HG03064 (cell line): ENCODE measurements around the gene PDLIM3.

Experiments
- ATAC-seq: cut with Tn5 transposase; IDR thresholded peaks from one replicate; pipeline ENCODE4 v1.9.1; 2021; ENCODE audit warnings: low read depth; ENCODE audit not compliant: unreplicated experiment

Gene PDLIM3

DNA sequence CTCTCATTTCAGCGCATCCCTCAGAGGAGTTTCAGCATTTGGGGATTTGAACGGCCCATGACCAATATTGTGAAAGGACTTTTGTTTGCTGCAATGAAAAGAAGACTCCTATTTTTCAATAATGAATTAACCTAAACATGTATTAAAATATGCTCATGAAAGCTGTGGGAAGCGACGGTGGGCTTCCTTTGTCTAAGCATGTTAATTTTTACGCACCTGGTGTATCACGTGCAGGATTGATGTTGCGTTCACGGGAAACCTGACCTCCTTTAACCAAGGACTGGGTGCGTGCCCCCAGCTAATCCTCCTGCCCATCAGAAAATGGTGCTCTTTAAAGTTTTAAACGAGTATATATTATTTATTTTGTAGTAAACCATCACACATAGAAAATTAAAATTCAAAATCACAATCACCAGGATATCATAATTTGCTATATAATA is 63.2 kb downstream of the PDLIM3 start:
- no peak for ATAC-seq

DNA sequence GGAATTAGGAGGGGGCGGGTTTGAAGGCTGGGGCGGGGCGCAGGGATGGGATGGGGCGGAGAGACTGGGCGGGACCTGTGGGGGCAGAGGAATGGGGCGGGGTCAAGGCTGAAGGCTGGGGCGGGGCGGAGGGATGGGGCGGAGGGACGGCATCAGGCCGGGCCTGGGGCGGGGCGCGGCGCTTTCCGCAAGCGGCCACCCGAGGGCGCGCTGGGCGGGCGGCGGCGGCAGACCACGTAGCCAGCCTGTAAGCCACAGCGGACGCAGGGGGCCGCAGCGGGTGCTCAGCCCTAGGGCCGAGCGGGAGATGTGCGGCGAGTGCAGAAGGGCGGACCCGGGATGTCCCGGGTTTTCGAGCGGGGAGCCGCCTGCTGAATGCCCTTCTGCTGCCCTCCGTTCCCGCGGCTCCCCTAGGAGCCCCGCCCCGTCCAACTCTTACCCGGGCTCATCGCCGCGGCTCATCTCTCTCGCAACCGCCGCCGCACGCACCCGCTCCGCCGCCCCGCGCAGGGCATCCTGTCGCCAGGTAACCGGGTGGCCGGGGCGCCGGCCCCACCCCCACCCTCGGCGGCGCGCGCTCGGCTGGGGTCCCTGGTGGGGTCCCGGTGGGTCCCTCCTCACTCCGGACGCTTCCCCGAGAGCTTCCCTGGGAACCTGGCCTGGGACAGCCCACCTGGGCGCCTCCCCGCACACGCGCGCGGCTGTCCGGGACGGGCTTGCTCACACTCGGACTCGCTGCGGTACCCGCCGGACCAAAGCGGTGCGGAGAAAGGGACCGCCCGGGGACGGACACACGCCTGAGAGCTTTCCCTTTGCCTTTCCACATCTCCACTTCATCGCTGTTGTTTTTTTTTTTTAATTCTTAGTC is 63.8 kb downstream of the PDLIM3 start, which contains the start of gene CCDC110:
Gene CCDC110, minus strand, starts transcription at position 499 of the 868 bp plus-strand sequence. Its CDS starts 50 bp downstream, at position 449.
- peak; percentile 94 for ATAC-seq

DNA sequence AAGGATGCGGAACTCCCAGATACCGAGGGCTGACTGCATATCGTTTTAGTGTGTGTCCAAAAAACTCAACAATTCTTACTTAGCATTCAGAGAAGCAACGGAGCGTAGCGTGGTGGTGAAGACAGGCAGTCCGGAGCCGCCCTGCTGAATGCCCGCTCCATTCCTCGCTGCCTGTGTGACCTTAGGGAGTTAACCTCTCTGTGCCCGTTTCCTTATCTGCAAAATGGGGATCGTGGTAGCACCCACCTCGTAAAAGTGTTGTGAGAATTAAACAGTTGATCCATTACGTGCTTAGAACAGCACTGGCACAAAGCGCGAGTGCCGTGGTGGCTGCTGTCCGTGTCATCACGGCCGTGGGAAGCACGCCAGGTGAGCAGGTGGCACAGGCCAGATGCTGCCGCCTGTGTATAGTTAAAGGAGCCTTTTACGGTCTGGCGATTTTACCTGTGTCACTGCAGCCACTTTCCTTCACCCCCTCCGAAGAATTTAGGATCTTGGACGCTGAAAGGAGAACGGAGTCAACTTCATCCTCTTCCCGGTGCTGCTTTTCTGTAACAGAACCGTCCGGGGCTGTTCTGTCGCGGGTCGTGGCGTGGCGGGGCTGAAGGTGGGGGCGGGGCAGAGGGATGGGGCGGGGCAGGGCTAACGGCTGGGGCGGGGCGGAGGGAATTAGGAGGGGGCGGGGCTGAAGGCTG is 64.7 kb downstream of the PDLIM3 start:
- ATAC-seq, result peak; percentile 2

DNA sequence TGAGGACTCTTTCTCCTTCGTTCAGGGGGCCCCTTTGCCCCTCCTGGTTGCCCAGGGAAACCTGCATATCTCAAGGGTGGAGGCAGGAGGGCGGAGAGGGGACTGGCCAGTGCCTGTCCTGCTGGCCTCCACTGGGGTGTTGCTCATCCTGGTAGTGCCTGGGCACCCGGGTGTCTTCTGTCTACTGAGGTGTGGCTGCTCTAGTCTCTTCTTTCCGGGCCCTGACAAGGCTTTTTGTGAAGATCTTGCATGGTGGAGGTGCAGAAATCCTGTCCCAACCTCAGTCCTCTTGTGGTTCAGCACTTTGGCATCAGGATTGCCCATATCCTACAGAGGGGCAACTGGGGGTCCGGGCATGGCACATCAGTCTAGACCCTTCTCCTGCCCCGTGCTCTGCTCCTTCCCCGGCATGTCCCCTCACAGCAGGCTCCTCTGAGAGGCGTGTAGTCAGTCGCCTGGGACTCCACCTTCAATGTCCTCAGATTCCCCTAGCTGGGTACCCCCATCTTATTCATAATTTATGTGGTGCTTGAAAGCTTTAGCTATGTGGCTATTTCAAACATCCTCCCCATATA is 65.6 kb downstream of the PDLIM3 start:
- no peak for ATAC-seq

DNA sequence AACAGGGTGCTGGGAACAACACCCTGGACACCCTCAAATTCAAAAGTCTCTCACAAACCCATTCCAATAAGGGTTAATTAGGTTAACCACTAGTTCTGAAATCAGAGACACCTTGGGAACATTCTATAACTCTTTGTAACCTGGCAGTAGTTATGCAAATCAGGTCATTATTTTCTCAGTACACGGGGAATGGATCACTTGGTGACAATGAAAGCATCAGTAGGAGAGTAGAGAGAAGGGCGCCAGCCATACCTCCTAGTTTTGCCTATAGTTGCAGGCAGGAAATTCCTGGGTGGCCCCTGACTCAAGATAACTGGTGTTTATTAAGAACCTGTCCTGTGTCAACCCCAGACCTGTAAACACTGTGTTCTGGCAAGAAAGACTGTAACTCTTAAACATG is 66.3 kb downstream of the PDLIM3 start:
- no peak for ATAC-seq

DNA sequence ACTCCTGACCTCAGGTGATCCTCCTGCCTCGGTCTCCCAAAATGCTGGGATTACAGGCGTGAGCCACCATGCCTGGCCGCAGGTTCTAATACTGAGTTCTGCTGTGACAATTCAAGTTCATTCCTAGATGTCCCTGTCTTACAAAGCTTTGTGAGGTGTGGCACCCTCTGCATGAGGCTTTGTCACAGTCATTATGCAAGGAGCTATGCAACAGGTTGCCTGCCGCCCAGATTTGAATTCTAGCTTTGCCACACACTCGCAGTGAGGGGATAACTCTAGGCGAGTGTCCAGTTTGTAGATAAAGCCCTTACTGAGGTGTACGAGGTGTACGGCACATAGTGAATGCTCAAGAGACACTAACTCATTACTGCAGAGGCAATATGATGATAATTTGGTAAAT is 67.3 kb downstream of the PDLIM3 start:
- no peak for ATAC-seq

DNA sequence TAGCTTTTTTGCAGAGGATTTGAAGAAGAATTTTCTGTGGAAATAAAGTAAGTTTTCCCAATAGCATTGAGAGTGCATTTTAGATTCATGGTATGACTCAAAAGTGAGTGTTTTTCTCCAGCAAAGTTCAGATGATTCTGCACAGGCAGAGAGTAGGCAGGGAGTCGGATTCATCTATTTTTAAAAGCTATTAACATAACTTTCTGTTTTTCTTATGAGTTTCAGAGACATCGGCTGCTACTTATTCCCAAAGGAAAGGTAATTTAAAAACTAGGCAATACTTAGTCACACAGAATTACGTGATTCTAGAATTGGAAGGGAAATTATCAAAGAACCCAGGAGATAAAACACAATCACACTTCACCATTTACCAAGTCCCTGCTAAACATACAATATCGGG is 68.2 kb downstream of the PDLIM3 start:
- ATAC-seq, result no peak

DNA sequence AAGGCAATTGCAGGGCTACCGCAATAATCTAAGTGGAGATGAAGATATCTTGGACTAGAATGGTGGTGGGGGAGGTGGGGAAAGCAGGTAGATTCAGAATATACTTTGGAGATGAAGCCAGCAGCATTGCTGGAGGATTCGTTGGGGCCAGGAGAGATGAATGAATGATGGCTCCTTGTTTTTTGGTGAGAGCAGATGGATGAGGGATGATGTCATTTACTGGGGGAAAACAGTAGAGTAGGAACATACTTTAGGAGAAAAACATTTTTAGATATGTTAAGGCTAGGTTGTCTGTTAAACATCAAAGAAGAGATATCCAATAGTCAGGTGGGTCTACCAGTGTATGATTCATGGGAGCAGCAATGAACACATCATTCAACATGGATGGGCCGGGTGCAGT is 69.6 kb downstream of the PDLIM3 start:
- no peak for ATAC-seq

DNA sequence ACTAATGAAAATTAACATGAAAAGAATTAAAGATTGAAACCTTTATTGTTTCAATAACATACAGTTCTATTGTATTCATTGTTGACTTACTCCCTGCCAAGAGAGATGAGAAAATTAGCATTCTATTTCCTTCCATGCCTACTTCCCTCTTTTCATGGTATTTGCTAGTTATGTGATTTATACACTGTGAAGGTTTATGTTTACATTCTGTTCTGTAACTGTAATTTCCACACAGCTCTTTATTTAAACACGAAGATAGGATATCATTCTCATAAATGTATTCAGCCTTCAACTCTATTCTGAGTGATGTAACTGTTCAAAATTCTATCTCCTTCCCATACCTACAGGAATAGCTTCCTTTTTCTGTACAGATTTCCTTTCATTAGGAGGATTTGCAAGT is 70.4 kb downstream of the PDLIM3 start:
- ATAC-seq, result no peak

DNA sequence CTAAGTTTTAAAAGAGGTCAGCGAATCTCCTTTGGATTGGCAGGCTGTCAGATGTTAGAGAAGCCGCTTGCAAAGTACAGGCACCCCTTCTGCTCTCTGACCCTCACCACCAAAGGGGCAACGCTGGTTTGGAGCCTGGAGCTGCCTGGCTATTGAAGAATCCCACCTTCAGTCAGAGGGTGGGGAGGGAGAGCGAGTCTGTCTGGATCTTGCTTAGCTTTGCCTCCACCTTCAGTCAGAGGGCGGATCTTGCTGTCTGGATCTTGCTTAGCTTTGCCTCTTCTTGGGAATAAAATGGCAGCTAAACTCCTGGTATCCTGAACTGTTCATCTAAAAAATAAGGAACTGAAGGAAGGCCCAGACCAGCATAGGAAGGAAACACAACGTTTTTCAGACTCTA is 71.1 kb downstream of the PDLIM3 start:
- no peak for ATAC-seq

DNA sequence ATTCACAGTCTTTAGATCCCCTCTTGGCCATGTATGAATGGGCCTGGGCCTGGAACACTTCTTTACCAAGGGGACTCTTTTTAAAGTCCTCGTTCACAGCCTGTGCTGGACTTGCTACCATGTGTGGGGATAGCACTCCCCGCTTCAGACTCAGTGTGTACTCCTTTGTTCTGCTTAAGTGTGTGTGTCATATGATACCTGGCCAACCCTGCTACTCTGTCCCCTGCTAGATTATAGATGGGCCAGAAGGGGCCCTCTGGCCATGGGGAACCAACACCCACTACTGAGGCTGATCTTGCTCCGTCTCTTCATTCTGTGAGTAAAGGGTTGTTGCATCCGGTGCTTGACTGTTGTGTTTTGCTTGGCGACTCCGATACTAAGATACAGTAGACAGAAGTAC is 71.8 kb downstream of the PDLIM3 start:
- ATAC-seq, result no peak

DNA sequence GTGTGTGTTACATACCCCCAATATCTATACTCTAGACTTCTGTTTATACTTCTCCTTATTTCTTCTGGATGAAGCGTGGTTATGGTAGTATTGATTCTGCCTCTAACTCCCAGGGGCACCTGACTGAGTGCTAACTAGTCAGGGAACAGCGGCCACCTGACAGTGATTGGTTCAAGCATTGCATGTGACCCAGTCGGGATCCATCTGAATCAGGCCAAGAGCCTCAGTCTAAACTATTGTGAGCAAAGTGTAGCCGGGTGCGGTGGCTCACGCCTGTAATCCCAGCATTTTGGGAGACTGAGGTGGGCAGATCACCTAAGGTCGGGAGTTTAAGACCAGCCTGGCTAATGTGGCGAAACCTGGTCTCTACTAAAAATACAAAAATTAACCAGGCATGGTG is 73.7 kb downstream of the PDLIM3 start:
- ATAC-seq, result no peak

DNA sequence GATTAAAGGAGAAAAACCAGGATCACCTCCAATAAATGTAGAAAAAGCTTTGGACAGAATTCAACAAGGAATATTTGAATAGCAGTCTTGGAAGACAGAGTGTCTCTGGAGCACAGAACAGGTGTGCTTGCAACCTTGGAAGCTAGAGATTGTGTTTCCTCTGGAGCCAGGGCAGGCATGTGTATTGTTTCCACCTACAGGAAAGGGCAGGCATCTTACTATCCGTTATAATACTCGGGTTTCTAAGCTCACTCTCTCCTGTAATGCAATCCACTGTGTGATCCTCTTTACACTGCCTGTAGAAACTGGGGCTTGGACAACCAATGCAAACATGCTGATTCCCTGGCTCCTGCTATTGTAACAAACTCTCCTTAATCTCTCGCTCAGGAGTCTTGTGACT is 78.2 kb downstream of the PDLIM3 start:
- no peak for ATAC-seq

DNA sequence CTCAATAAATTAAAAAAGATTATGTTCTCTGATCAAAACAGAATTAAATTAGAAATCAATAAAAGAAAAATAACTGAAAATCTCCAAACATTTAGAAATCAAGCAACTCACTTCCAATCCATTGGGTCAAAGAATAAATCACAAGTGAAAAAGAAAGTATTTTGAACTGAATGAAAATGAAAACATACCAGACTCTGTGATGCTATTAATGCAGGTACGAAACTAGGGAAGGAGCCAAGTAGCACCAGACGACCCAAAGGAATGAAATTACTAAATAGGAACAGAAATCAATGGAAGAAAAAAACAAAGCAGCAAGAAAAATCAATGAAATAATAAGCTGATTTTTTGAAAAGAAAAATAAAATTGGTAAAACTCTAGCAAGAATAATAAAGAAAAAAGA is 79.2 kb downstream of the PDLIM3 start:
- ATAC-seq, result no peak
